MM.1S (cell line): Measurements from ENCODE around the gene OBSL1.

ENCODE experiments used
- EZH2 ChIP-seq: fragments of 300-600 bp; sonication (generic); optimal IDR thresholded peaks from 2 replicates; pipeline ENCODE3; 2017; ENCODE audit warnings: low read depth, mild to moderate bottlenecking, antibody characterized with exemption, low read length, mixed read lengths
- EZH2phosphoT487 ChIP-seq: fragments of 300-600 bp; sonication (generic); IDR thresholded peaks from 2 replicates; pipeline ENCODE4 v1.6.1; 2018; ENCODE audit warnings: antibody characterized with exemption, low read length
- TF ChIP-seq, protein P1 (sequence below): fragments of 300-600 bp; sonication (generic); IDR thresholded peaks from 2 replicates; pipeline ENCODE4 v1.5.1; 2016; ENCODE audit warnings: antibody characterized with exemption, low read length, mixed read lengths

DNA sequence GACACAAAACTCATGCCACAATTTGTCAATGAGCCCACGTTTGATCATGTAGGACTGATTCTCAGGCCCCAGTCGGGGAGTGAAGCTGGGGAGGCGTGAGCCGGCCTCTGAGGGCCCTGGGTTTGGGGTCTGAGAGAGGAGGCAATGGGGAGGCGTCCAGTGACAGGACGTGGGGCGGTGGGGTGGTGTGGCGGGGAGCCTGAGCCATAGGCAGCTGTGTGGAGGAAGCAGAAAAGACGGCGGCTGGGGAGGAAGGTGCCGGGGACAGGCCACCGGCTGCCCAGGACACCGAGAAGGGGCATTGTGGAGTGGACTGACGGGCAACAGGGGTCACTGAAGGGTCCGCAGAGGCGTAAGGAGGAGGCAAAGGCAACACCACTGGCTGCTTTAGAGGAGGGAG is 34.9 kb downstream of the OBSL1 start:
- TF ChIP-seq EZH2phosphoT487 = no peak
- TF ChIP-seq EZH2 = no peak
- TF ChIP-seq, protein P1, sequence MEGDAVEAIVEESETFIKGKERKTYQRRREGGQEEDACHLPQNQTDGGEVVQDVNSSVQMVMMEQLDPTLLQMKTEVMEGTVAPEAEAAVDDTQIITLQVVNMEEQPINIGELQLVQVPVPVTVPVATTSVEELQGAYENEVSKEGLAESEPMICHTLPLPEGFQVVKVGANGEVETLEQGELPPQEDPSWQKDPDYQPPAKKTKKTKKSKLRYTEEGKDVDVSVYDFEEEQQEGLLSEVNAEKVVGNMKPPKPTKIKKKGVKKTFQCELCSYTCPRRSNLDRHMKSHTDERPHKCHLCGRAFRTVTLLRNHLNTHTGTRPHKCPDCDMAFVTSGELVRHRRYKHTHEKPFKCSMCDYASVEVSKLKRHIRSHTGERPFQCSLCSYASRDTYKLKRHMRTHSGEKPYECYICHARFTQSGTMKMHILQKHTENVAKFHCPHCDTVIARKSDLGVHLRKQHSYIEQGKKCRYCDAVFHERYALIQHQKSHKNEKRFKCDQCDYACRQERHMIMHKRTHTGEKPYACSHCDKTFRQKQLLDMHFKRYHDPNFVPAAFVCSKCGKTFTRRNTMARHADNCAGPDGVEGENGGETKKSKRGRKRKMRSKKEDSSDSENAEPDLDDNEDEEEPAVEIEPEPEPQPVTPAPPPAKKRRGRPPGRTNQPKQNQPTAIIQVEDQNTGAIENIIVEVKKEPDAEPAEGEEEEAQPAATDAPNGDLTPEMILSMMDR = no peak
